Hepatocyte (in vitro differentiated cells): ENCODE data around the gene LHX8.

Experiments
- CTCF ChIP-seq: fragments of 200-600 bp; sonication (generic); IDR thresholded peaks from 2 replicates; pipeline ENCODE4 v1.5.1; 2016; ENCODE audit warnings: antibody characterized with exemption, mild to moderate bottlenecking; ENCODE audit not compliant: poor library complexity
- EZH2 ChIP-seq: fragments of 200-600 bp; sonication (generic); IDR thresholded peaks from 2 replicates; pipeline ENCODE4 v1.6.1; 2016; ENCODE audit warnings: antibody characterized with exemption, mild to moderate bottlenecking, borderline replicate concordance

GRCh38 chr1:75198163-75198562, 64.0 kb downstream of the LHX8 start:
- no peak for TF ChIP-seq CTCF
- TF ChIP-seq EZH2, result no peak
